HCT116 (cell line): Measurements from ENCODE around the gene PNMA8C.

ENCODE experiments used
- CEBPB ChIP-seq: IDR thresholded peaks from 2 replicates; pipeline ENCODE4 v1.6.1; 2012; ENCODE audit warnings: low read depth
- EZH2phosphoT487 ChIP-seq: fragments of 200-600 bp; IDR thresholded peaks from 2 replicates; pipeline ENCODE4 v1.6.1; 2018; ENCODE audit warnings: antibody characterized with exemption, borderline replicate concordance
- POLR2A ChIP-seq: IDR thresholded peaks from 2 replicates; pipeline ENCODE4 v1.7.0; 2011; ENCODE audit warnings: borderline replicate concordance; ENCODE audit not compliant: insufficient read depth, insufficient read length; ENCODE audit errors: extremely low read depth
- POLR2AphosphoS5 ChIP-seq: IDR thresholded peaks from 2 replicates; pipeline ENCODE4 v1.6.1; 2011; ENCODE audit warnings: mild to moderate bottlenecking, low read depth, low read length, moderate library complexity
- YY1 ChIP-seq: IDR thresholded peaks from 2 replicates; pipeline ENCODE4 v1.6.1; 2011; ENCODE audit warnings: low read length, low read depth, moderate library complexity, mild to moderate bottlenecking; ENCODE audit not compliant: insufficient replicate concordance; ENCODE audit errors: extremely low read depth
- TF ChIP-seq, protein P1 (sequence below), 3 experiments: fragments of 200-600 bp in 1 of 3; sonication (generic) in 1 of 3; IDR thresholded peaks in 2 of 3; conservative IDR thresholded peaks in 1 of 3; 2 replicates each; pipeline ENCODE4 v1.5.1; 2012 to 2017; ENCODE audit warnings: low read depth in 2 of 3, low read length in 2 of 3, antibody characterized with exemption in 1 of 3, borderline replicate concordance in 1 of 3, control low read depth in 1 of 3, mild to moderate bottlenecking in 1 of 3, mixed read lengths in 1 of 3, mixed run types in 1 of 3, moderate library complexity in 1 of 3; ENCODE audit not compliant: insufficient read depth in 1 of 3

DNA sequence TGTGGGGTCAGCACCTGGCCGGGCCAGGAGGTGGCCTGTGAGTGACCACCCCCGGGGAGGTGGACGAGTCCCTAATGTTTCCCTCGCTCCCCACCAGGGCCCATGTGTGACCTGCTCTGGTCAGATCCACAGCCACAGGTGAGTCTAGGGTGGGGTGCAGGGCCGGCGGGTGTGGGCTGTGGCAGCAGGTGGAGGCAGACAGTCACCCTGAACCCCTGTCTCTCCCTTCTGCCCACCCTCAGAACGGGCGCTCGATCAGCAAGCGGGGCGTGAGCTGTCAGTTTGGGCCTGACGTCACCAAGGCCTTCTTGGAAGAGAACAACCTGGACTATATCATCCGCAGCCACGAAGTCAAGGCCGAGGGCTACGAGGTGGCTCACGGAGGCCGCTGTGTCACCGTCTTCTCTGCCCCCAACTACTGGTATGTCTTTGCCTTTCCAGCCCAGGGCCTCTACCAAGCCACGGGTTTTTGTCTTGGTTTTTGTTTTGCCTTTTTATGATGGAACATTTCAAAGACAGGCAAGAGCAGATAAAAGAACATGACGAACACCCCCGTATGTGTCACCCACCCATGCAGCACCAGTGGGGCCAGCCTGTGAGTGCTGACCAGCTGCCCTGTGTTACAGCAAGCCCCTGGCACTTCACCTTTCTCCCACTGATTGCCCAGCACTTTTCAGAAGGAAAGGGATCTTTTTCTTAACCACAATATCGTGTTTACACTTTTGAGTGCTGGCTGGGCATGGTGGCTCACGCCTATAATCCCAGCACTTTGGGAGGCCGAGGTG is 40.2 kb downstream of the PNMA8C start:
- TF ChIP-seq, protein P1, sequence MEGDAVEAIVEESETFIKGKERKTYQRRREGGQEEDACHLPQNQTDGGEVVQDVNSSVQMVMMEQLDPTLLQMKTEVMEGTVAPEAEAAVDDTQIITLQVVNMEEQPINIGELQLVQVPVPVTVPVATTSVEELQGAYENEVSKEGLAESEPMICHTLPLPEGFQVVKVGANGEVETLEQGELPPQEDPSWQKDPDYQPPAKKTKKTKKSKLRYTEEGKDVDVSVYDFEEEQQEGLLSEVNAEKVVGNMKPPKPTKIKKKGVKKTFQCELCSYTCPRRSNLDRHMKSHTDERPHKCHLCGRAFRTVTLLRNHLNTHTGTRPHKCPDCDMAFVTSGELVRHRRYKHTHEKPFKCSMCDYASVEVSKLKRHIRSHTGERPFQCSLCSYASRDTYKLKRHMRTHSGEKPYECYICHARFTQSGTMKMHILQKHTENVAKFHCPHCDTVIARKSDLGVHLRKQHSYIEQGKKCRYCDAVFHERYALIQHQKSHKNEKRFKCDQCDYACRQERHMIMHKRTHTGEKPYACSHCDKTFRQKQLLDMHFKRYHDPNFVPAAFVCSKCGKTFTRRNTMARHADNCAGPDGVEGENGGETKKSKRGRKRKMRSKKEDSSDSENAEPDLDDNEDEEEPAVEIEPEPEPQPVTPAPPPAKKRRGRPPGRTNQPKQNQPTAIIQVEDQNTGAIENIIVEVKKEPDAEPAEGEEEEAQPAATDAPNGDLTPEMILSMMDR (IDR thresholded peaks at IDR 0.05 in 2 of 3, conservative IDR thresholded peaks at IDR 0.05 in 1 of 3; ENCODE audit: borderline replicate concordance in 1 of 3, insufficient read depth in 1 of 3, low read depth in 2 of 3, low read length in 2 of 3), result no peak
- TF ChIP-seq POLR2AphosphoS5 (no peak), POLR2A (no peak), CEBPB (no peak), EZH2phosphoT487 (no peak), YY1 (no peak)
